Ramos (cell line): Measurements from ENCODE around the gene ENDOD1.
"Not testable (repeated sequence)": the region's sequence is repeated elsewhere in the genome, so short reads cannot be mapped to it uniquely, and the experiment has no call there.

Experiments used
- in situ Hi-C: fragments of 300-500 bp; cut with MboI; formaldehyde crosslinking; loops from one replicate; pipeline ENCODE4 v1.14.3; 2022; ENCODE audit warnings: low sequenced_read_pairs; ENCODE audit not compliant: unreplicated experiment

Gene ENDOD1

DNA sequence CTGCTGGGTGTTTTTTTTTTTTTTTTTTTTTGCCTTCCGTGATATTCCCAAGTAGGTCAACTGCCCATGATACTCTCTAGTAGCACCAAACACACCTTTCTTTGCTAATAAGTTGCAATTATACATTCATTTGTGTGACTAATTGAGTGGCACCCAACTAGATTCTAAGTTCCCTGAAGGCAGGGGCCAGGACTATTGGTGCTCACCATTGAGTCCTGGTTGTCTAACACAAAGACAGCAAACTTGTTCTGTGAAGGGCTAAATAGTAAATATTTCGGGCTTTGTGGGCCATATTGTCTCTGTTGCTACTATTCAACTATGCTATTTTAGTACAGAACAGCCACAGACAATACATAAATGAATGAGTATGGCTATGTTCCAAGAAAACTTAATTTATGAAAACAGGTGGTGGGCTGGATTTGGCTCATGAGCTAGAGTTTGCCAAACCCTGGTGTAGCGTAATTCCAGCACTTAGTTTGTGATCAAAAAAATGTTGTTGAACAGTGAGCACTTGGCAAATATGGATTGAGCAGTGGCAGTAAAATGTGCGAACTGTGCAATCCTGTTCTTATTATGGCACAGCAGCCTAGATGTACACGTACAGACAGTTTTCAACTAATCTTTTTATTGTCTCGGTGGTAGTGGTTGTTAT, 11.3 kb downstream of the ENDOD1 start:
- in situ Hi-C loops = no loop called here

DNA sequence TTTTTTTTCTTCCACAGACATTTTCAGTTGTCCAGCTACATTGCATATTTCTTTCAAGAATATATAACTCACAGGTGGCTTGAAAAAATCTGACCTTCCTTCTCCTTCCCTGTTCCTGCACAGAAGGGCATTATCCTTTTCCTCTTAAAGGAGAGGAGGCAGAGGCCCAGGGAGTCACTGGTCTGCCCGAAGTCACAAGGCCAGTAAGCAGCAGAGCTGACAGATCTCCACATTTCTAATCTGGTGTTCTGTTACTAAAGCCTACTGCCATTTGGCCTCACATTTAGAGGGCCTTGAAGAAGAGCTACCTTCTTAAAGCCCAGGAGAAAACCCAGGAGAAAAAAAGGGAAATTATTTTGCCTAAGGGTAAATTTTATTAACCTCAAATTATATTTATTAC, 12.3 kb downstream of the ENDOD1 start:
- in situ Hi-C loops = no loop called here

DNA sequence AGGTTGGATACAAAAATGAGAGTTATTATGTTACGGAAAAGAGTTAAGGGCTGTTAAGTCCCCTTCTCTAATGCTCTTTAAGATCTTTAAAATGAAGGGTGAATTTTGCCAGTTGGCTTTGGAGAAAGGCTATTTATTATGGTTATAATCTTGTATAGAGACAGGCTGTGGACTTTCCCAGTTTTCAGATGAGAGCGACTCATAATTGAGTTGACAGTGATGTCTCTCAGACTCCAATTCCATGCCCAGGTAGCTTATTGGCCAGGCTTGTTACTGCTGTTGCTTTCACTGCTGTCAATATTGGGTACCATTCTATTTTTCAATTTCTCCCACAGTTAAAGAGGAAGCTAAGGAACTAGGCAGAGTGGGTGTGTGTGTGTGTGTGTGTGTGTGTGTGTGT, 13.1 kb downstream of the ENDOD1 start:
- in situ Hi-C loops = no loop called here

DNA sequence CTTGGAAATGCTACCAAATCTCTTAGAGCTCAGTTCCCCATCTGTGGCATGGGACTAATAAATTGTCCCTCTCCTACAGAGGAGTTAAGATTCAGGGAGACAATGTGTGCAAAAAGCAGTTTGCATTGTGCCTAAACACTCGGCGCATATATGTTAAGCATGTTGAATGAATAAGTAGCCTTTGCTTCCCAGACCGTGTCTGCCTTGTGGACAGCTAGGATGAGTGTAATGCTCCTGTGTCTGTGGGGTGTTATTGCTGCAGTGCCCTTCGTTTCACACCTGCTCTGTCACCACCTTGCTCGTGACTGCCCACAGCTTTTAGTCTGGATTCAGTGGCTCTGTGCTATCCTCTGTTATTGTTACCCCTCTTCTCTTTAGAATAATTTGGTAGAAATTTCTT, 14.1 kb downstream of the ENDOD1 start:
- in situ Hi-C loops = no loop called here

DNA sequence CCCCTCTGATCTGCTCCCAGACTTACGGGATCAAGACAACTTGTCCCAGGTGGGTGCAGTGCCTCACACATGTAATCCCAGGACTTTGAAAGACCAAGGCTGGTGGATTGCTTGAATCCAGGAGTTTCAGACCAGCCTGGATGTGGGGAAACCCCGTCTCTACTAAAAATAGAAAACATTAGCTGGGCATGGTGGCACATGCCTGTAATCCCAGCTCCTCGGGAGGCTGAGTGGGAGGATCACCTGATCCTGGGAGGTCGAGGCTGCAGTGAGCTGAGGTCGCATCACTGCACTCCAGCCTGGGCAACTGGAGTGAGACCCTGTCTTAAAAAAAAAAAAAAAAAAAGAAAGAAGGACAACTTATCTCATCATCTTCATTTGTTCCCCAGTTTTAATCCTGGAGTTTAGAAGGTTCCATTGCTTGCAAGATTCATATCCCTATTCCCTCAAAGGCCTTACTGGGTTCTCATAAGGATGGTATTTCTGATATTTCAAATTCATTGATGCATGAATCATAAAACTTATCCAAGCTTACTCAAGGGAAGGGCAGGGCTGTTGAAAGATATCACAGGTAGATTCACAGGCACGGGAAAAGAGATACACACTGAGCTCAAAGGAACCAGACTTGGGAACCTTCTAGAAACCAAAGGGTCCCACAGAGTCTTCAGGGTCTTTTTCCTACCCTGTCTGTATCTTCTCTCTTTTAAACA, 14.6 kb downstream of the ENDOD1 start:
- in situ Hi-C loops = no loop called here

DNA sequence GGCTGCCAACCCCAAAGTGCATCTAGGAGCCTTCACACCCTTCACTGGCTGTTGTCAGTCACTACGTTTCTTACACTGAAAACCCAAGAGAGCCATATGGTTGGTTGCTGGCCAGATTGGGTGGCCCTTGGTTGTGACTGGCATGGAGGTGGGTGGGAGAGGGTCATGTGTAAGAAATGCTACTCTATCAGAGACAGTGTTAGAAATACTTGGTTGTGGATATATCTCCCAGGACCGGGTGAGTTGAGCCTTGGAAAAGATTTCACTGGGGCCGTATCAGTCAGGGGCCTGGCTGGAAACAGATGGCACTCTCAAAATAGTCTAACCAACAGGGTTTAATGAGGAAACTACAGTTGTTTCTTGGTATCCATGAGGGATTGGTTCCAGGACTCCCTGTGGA, 15.2 kb downstream of the ENDOD1 start:
- in situ Hi-C loops = no loop called here

DNA sequence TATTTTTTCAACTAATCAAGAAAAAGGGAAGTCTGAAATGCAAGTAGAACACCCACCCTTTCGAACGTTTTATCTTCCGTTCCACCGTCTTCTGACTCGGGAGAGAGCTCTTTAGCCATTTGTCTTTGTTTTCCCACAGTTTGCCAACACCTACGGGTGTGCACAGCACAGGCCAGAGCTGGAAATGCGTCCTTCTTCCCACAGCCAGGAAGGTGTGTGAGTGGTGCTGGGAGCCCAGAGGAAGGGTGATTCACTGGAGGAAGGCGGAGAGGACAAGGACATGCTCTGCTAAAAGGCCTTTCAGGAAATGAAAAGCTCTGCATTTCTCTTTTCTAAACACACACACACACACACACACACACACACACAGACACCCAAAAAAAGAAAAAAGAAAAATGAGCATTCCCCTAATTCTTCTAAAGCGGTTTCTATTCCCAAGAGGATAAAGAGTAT, 18.5 kb downstream of the ENDOD1 start:
- in situ Hi-C loops = no loop called here

DNA sequence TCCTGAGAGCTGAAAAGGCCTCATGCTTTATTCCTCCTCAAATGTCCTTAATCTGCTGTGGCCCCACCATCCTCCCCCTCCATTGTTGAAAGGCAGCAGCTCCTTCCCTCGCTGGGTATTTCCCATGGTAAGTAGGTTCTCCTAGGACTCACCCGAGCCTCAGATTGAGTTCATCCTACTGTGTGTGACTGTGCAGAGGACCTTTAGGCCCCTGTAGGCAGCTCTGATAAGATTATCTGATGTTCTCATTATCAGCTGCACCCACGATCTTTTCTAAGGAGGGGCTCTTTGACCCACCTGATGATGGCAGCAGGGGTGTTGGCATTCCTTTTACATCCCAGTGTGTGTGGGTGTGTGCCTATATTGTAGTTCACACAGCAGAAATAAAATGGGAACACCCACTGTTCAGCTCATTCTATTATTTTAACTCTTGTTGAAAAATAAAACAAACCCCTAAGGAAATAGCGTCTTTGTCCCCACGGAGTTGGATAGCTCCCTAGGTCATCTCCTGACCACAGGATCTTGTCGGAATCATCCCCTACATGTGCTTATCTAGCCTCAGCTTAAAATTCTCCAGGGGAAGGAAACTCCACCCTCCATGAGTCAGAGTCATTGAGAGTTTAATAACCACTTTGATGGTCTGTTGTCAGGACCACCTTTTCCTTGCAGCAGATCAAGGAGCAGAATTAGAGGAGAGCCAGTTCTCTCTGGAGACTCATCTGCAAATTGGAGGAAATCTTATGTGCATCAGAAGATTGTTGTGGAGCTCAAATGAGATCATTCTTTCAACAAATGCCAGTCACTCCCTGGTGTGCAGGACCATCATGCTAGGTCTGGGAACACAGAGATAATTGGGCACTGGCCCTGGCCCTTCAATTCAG, 19.3 kb downstream of the ENDOD1 start:
- in situ Hi-C loops = no loop called here

DNA sequence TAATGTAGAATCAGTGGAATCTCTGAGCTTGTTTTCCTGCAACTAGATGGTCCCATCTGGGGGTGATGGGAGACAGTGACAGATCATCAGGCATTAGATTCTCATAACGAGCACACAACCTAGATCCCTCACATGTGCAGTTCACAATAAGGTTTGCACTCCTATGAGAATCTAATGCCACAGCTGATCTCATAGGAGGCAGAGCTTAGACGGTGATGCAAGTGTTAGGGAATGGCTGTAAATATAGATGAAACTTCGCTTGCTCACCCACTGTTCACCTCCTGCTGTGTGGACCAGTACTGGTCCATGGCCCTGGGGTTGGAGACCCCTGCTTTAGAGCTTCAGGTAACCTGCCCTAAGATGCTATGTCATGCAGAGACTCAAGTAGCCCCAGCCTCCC, 21.8 kb downstream of the ENDOD1 start:
- in situ Hi-C loops = not testable (repeated sequence)

DNA sequence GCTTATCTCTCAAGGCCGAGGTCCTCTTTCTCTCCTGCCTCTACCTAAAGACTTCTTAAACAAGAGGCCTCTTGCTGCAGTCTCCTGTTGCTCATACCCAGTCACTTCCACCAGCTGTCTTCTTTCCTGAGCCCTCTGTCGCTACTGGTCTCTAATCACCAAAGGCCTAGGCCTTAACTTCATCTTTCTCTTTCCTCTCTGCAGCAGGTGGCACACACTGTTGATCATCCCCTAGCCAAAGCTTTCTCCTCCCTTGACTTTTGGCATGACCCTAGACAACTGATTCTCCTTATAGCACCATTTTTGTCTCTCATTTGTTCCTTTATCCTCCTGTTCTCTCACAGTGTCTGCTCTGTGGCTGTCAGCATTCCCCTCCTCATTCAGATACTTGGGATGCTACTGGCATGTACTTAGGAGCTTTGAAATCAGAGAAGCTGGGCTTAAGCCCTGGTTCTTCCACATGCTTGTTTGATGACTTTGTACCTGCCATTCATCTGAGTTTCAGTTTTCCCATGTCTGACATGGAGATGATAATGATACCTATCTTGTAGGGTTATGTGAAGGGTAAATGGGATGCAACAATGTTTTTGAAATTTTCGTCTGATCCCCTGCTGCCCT, 22.4 kb downstream of the ENDOD1 start:
- in situ Hi-C loops = no loop called here

DNA sequence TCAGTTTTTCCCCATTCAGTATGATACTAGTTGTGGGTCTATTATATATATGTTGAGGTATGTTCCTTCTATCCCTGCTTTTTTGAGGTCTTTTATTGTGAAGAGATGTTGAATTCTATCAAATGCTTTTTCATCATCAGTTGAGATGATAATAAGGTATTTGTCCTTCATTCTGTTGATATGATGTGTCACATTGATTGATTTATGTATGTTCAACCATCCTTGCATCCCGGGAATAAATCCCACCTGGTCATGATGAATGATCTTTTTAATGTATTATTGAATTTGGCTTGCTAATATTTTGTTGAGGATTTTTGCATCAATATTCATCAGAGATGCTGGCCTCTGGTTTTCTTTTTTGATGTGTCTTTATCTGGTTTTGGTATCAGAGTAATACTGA, 26.0 kb downstream of the ENDOD1 start:
- in situ Hi-C loops = no loop called here

DNA sequence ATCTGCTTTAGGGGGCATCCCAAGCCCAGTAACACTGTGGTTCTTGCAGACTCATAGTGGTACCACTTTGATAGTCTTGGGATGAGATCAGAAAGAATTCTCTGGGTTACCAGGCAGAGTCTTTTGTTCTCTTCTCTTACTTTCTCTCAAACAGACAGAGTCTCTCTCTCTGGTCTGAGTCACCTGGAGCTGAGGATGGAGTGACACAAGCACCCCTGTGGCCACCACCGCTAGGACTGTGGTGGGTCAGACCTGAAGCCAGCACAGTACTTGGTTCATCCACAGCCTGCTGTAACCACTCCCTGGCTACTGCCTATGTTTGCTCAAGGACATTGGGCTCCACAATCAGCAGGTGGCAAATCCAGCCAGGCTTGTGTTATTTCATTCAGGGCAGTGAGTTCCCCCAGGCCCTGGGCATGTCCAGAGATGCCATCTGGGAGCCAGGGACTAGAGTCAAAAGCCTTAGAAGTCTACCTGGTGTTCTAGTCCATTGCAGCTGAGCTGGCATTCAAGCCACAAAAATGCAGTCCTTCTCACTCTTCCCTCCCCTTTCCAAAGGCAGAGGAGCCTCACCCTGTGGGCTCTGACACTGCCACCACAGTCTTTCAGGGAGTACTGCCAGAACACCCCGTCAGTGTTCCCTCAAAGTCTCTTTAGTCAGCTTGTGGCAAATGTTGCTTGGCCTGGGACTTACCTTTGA, 29.9 kb downstream of the ENDOD1 start:
- in situ Hi-C loops = no loop called here

DNA sequence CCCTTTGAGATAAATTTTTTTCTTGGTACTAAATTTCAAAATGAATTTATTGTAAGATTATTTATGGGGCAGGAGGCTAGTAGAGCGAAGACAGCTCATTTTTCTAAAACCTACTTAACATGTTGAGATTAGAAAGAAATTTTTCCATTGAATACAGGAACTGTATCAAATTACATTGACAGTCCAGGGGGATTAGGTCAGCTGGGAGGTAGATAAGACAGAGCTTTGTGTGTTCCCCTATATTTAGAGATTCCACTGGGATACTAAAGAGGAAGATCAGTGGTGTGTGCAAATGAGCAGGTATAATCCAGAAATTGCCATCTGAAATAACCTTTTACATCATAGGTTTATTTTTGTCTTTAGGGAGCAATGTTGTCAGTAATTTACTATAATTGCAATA, 32.1 kb downstream of the ENDOD1 start:
- in situ Hi-C loops = no loop called here

DNA sequence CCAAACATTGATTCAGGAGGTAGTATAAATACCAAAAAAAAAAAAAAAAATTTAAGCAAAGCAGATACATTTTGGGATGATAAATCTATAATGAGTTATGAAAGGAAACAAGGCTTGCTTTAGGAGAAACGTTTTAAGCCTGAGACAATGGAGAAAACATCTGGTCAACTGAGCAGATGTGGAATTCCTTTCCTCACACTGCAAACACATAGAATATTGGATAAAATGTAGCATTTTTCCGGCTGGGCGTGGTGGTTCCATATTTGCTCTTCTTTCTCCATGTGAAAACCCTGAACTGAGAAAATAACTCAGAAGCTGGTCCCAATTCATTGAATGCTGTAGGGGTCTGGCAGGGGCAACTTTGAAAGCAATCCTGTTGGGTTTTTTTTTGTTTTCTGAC, 33.9 kb downstream of the ENDOD1 start:
- in situ Hi-C loops = no loop called here

DNA sequence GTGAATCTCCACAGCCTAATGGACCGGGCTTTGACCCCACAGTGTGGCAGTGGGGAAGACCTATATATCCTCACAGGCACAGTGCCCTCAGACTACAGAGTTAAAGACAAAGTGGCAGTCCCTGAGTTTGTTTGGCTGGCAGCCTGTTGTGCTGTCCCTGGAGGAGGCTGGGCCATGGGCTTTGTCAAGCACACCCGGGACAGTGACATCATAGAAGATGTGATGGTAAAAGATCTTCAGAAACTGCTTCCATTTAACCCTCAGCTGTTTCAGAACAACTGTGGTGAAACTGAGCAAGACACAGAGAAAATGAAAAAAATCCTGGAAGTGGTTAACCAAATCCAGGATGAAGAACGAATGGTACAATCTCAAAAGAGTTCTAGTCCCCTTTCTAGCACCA, 39.0 kb downstream of the ENDOD1 start:
- in situ Hi-C loops = no loop called here

DNA sequence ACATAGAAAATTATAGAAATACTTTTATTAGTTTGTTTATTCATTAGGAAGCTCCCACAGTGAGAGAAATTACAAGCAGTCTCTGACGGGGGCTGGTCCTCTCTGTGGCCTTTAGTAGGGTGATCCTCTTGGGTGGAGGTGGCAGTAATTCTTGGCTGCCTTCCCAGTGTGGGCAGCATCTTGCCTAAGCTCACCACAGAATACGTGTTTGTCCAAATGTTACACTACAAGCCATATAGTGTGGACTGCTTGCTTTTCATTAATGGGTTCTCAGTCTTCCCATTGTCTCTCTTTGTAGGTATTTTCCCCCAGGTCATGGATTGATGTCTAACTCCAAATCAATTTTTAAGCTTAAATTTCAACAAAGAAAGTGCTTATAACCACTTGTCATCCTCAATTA, 43.3 kb downstream of the ENDOD1 start:
- in situ Hi-C loops = no loop called here

DNA sequence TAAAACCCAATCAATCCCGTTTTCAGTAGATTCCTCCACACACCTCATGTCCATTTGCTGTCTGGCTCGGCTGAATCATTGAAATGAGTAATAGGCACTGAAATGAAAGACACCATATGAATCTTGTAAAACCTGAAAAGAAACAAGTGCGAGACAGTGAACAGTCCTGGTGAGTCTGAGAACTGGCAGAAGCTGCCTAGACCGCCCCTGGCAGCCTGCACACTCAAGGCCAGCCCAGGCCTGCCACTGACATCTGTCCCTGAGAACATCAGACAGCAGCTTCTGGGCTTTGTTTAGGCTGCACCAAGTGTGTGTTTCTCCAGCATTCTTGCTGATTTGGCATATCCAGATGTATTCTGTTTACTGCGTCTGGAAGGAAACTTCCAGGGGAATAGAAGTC, 44.8 kb downstream of the ENDOD1 start:
- in situ Hi-C loops = no loop called here

DNA sequence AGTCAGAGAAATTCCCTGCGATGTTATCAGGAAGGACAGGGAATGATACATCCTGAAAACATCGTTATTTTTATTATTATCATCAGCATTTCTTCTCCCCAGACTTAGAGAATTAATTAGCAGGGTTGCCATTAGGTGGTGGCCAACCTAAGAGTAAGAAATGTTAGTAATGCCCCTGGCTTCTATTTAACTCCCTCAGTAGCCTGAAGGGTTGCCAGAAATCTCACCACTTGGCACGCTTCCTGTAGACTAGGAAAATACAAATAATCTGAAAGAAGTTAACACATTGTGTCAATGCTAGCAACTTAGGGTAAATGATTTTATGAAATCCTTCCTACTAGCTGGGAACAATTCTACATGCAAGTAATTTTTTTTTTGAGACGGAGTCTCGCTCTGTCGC, 45.5 kb downstream of the ENDOD1 start:
- in situ Hi-C loops = no loop called here

DNA sequence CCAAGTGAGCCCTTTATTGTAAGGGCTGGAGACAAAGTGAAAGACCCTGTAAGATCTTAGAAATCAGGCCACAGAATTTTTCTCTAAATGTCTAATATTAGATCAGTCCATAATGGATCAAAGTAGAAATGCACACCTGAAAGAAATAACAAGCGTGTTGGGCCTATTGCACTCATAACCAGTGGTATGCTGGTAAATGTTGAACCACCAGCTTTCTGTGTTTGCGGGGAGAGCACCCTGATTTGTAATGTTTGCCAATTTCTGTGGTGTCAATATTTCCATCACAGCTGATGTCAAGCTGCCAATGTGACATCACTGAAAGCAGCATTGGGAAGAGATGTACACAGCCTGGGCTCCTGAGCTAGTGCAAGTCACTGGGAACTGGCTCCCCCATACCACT, 46.2 kb downstream of the ENDOD1 start:
- in situ Hi-C loops = no loop called here

DNA sequence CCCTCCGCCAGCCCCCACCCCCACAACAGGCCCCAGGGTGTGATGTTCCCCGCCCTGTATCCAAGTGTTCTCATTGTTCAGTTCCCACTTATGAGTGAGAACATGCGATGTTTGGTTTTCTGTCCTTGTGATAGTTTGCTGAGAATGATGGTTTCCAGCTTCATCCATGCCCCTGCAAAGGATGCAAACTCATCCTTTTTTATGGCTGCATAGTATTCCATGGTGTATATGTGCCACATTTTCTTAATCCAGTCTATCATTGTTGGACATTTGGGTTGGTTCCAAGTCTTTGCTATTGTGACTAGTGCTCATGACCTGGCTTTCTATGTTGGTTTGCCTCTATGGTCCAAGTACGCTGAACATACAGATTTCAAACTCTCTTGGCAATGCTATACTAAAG, 47.1 kb downstream of the ENDOD1 start:
- in situ Hi-C loops = not testable (repeated sequence)
